HG02943 (cell line): ENCODE results near the gene IFT88.

ENCODE experiments used
- ATAC-seq: cut with Tn5 transposase; IDR thresholded peaks from one replicate; pipeline ENCODE4 v1.9.1; 2021; ENCODE audit warnings: mild to moderate bottlenecking, low read depth, moderate library complexity; ENCODE audit not compliant: unreplicated experiment

IFT88 gene

GRCh38 chr13:20684041-20684440 lies 117.1 kb downstream of the IFT88 start:
- no peak for ATAC-seq

- no peak for ATAC-seq
Measured at GRCh38 chr13:20684546-20684945, 117.6 kb downstream of the IFT88 start.

- ATAC-seq, result no peak
Measured at GRCh38 chr13:20685092-20685491, 118.1 kb downstream of the IFT88 start.

DNA sequence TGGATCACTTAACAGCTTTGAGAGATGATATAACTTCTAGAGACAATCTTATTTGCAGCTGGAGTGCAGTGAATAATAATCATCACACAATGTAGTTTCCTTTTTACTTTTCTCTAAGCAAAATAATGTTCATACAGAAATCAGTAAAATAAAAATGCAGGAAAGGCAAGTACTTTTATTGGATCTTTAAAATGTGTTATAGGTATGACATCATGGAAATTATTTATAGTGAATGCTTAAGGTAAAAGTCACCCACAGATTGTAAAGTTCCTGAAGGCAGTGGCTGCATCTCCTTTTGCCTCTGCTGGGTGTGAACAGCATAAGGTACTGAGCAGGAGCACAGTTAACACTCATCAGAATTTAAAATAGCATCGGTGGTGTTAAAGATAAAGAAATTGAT lies 119.2 kb downstream of the IFT88 start:
- ATAC-seq, result no peak

DNA sequence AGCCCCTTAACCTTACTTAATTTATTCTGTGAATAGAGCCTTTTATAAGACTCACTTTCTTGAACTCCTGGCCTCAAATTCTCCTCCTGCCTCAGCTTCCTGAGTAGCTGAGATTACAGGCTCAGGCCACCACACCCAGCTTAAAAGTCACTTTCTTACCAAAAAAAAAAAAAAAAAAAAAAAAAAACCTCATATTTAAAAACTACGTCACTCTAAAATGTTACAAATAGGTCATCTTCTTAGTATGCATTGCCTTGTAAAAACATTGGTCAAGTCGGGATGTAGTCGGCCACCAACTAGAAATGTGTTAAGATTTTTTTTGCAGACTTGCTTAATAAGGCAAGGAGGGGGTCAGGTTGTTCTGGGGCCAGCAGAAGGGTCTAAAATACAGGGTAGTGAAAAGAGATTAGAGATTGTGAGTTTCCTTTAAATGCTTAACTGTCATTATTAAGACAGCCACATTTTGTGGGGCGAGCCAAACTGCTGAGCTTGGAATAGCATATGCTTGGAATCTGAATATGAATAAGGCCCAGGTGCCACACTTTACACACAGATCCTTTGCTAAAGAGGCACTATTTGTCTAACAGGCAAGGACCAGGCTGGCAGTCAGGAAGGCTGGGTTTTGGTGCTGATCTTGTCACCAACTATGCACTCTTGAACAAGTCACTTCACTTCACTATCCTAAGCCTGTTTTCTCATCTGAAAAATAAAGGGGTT lies 120.1 kb downstream of the IFT88 start:
- ATAC-seq, result no peak

- ATAC-seq, result no peak
Measured at GRCh38 chr13:20689291-20689690, 122.3 kb downstream of the IFT88 start.

GRCh38 chr13:20691616-20692015 lies 124.7 kb downstream of the IFT88 start:
- ATAC-seq, result no peak

DNA sequence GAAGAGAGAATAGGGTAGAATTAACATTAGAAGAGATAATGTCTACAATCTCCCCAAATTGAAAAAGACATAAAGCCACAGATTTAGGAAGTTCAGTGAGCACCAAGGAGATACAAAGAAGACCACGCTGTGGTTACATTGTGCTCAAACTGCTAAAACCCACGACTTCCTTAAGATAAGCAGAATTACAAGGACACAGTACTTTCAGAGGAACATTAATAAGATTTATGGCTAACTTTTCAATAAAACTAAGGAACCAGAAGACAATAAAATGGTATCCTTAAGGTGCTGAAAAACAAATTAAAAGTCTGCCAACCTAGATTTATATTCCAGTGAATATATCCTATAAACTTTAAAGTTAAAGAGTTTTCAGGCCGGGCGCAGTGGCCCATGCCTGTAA lies 129.1 kb downstream of the IFT88 start:
- no peak for ATAC-seq

DNA sequence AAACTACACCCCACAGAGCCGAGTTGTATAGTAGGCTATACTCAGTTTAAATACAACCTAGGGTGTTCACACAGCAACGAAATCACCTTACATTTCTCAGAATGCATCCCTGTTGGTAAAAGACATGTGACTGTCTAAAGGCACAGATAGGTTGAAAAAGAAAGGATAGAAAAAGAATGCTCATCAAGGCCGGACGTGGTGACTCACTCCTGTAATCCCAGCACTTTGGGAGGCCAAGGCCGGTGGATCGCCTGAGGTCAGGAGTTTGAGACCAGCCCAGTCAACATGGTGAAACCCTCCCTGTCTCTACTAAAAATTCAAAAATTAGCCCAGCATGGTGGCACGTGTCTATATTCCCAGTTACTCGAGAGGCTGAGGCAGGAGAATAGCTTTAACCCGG lies 132.8 kb downstream of the IFT88 start:
- ATAC-seq, result no peak

DNA sequence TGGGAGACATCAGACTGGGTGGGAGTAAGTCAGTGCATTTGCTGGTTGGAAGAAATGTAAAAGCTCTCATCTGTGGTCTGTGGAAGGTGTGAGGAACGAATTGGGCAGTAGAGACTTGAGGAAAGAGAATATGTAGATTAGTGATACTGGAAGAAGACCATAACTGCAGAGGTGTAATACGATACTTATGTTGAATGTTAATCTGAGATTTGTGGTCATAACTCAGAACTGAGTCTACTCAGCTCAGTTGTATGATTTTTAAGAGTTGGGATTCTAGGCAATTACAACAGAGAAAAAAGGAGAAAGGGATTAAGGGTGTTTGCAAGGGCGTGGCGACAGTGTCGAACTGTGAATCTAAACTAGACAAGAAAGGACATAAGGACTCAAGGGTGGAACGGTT lies 133.3 kb downstream of the IFT88 start:
- no peak for ATAC-seq

- no peak for ATAC-seq
Measured at GRCh38 chr13:20701461-20701860, 134.5 kb downstream of the IFT88 start.

DNA sequence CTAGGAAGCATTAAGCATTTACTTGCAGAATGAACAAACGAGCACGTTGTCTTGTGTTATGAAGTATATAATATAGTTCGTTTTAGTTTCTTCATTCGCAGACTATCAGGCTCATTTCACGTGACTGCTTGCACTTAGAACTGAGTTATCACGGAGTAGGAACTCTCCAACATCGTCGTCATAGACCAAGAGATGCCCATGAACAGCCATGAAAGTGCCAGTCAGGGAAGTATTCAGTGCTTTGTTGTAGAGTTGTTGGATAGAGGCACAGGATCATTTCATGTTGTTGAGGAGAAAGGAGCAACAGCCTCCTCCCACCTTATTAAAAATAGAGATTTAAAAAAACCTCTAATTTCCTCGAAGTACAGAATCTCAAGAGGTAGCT lies 135.6 kb downstream of the IFT88 start:
- ATAC-seq, result no peak

GRCh38 chr13:20702915-20703779 lies 136.2 kb downstream of the IFT88 start, which contains the start of gene IL17D:
Gene IL17D, plus strand, starts transcription at chr13:20703699. Its CDS starts 303 bp downstream, at chr13:20704002.
- peak; percentile 35 for ATAC-seq

DNA sequence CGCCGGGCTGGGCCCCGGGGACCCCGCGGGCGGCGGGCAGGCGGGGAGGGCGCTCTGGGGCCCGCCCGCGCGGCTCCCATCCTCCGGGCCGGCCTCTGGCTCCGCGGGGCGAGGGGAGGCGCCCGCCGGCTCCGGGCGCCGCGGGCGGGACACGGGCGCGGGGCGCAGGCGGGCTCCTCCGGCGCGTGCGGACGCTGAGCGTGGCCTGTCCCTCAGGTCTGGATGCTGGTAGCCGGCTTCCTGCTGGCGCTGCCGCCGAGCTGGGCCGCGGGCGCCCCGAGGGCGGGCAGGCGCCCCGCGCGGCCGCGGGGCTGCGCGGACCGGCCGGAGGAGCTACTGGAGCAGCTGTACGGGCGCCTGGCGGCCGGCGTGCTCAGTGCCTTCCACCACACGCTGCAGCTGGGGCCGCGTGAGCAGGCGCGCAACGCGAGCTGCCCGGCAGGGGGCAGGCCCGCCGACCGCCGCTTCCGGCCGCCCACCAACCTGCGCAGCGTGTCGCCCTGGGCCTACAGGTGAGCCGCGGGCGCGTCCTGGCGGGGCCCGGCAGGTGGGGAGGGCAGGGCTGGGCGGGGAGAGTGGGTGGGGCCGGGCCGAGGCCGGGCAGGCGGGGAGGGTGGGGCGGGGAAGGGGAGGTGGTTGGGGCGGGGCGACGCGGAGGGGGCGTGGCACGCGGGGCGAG lies 137.0 kb downstream of the IFT88 start:
- ATAC-seq, result peak; percentile 81

GRCh38 chr13:20704459-20705069 lies 137.6 kb downstream of the IFT88 start:
- no peak for ATAC-seq

DNA sequence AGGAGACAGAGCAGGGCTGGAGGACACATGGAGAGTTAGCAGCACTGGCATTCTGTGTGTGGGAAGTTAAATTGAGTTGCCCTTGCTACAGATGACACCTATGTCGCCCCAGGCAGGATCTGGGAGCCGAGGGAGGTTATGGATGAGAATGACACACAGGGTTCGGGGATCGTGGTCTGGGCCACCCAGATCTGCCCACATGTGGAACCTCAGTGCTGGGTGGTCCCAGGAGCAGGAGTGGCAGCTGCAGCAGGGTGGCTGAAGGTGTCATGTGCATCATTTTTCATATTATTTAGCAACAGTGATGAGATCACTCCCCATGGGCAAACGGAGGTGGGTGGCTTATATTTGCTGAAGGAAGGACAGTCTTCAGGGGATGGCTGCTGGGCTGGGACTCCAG lies 139.7 kb downstream of the IFT88 start:
- no peak for ATAC-seq

- ATAC-seq, result no peak
Measured at GRCh38 chr13:20708216-20708615, 141.3 kb downstream of the IFT88 start.

DNA sequence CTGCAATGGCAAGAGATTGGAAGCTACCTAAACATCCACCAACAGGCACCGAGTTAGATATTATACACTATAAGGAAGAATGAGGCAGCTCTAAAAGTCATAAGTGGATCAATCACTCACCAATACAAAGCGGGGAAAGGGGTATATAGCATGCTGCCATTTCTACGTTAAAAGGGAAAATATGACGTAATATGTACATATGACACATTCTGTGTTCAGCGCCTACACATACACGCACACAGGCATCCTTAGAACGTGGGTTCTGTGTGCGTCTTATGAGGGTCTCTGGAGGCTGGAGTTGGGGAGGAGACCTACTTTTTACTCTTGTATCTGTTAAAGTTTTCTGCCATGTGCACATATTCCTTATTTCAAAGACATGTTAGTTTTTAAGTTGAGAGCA lies 142.4 kb downstream of the IFT88 start:
- ATAC-seq, result no peak

GRCh38 chr13:20709782-20710181 lies 142.8 kb downstream of the IFT88 start:
- no peak for ATAC-seq

DNA sequence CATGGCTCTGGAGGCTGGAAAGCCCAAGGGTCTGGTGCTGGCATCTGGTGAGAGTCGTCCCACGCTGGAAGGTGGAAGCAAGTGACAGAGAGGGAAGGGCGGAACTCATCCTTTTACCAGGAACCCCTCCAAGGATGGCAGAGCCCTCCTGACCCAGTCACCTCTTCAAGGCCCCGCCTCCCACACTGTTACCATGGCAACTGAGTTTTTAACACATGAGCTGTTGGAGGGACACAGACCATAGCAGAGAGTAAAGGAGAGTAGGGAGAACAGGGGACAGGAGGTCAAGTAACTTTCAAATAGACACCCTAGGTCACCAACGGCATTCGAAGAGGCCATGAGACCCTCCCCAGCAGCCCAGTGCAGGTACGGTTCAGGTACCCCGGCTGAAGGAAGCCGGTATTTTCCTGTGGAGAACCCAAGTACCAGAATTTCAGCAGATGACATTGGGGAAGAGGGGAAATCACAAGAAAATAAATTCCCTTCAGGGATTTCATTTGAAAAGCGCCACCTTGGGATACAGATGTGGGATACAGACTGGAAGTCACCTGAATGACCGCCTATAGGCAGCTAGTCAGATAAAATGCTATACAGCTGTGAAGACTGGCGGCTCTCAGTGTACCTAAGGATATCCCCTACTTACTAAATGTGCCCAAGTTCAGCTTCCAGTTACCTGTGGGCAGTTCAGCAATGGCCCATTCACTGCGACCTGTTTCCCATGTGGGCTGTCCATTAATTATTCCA lies 144.5 kb downstream of the IFT88 start:
- no peak for ATAC-seq
